Adrenal gland (tissue), 5 donors: Measurements from ENCODE around the gene LDAH.

Experiments used
- CTCF ChIP-seq, 6 experiments: fragments of 450-650 bp in 4 of 6; fragments of 200-600 bp in 2 of 6; sonication (generic) in 1 of 6; IDR thresholded peaks; 1 replicate in 5 of 6; 2 replicates in 1 of 6; pipeline versions ENCODE4 v1.5.1 to v1.8.0; 2016 to 2021; ENCODE audit warnings: antibody characterized with exemption in 6 of 6, mild to moderate bottlenecking in 2 of 6, moderate library complexity in 1 of 6
- POLR2A ChIP-seq, 2 donors: fragments of 450-650 bp; IDR thresholded peaks; one replicate each; pipeline ENCODE4 v1.6.1; 2017; ENCODE audit warnings: antibody characterized with exemption in 2 of 2, mild to moderate bottlenecking in 2 of 2, moderate library complexity in 1 of 2
- donor health status: DM: no; HTN: no; CAD: no.

- TF ChIP-seq CTCF (IDR thresholded peaks at IDR 0.05) (no peak), POLR2A (IDR thresholded peaks at IDR 0.05) (no peak)
Observed at GRCh38 chr2:20797096-20797495, 25.8 kb downstream of the LDAH start.
